HEK293 (cell line): ENCODE measurements around the gene SYNGR1.

Experiments used
- CTCF ChIA-PET: fragments of 350-600 bp; formaldehyde crosslinking; extraction: SDS; loops from one replicate; lab custom pipeline; 2021; ENCODE audit warnings: antibody characterized with exemption; lab: Yijun Ruan, JAX
- POLR2A ChIA-PET: fragments of 300-600 bp; formaldehyde crosslinking; extraction: SDS; loops from one replicate; lab custom pipeline; 2020; ENCODE audit warnings: antibody characterized with exemption, inconsistent platforms; lab: Yijun Ruan, JAX
- H3K27ac ChIP-seq: fragments of 200-500 bp; sonication (Bioruptor generic); 2 replicates; pipeline ENCODE4 v1.5.1; 2014; ENCODE audit warnings: low read depth, low read length, control low read depth, inconsistent platforms; ENCODE audit errors: extremely low read depth
- H3K36me3 ChIP-seq, 2 experiments: fragments of 200-500 bp in 1 of 2; sonication (Bioruptor generic) in 1 of 2; 1 replicate in 1 of 2; 2 replicates in 1 of 2; pipeline ENCODE4 v1.5.1; 2014 to 2017; ENCODE audit warnings: inconsistent platforms in 2 of 2, low read length in 2 of 2; ENCODE audit not compliant: control insufficient read depth in 2 of 2, insufficient read depth in 1 of 2
- H3K4me1 ChIP-seq: fragments of 200-500 bp; sonication (Bioruptor generic); 2 replicates; pipeline ENCODE4 v1.5.1; 2014; ENCODE audit warnings: mild to moderate bottlenecking, low read length, inconsistent platforms; ENCODE audit not compliant: control insufficient read depth, insufficient read depth
- H3K4me3 ChIP-seq: 2 replicates; pipeline ENCODE4 v1.5.1; 2011; ENCODE audit warnings: low read depth, mild to moderate bottlenecking, control low read depth, low read length, moderate library complexity
- H3K9me3 ChIP-seq: fragments of 200-500 bp; sonication (Bioruptor generic); 2 replicates; pipeline ENCODE4 v1.5.1; 2014; ENCODE audit warnings: low read depth, low read length, inconsistent platforms; ENCODE audit not compliant: control insufficient read depth, insufficient read depth
- GLIS2 ChIP-seq: fragments of 450-650 bp; formaldehyde crosslinking; IDR thresholded peaks from 2 replicates; pipeline ENCODE4 v1.5.1; 2016; ENCODE audit warnings: missing biosample characterization, missing genetic modification characterization
- HOXC10 ChIP-seq: sonication (generic); formaldehyde crosslinking; IDR thresholded peaks from 2 replicates; pipeline ENCODE4 v1.8.1; 2023; ENCODE audit warnings: mild to moderate bottlenecking, missing genetic modification reagents
- SP2 ChIP-seq: fragments of 450-650 bp; formaldehyde crosslinking; IDR thresholded peaks from 2 replicates; pipeline ENCODE4 v1.5.1; 2016; ENCODE audit warnings: missing biosample characterization, missing genetic modification characterization
- TRIM28 ChIP-seq: IDR thresholded peaks from 2 replicates; pipeline ENCODE4 v1.6.1; 2011; ENCODE audit warnings: low read length, control low read depth, borderline replicate concordance
- ZIC2 ChIP-seq: fragments of 450-650 bp; formaldehyde crosslinking; IDR thresholded peaks from 2 replicates; pipeline ENCODE4 v1.5.1; 2016; ENCODE audit warnings: missing biosample characterization, missing genetic modification characterization
- ZNF140 ChIP-seq: fragments of 450-650 bp; formaldehyde crosslinking; IDR thresholded peaks from 2 replicates; pipeline ENCODE4 v1.5.1; 2016; ENCODE audit warnings: missing biosample characterization, missing genetic modification characterization
- ZNF16 ChIP-seq: fragments of 450-650 bp; formaldehyde crosslinking; IDR thresholded peaks from 2 replicates; pipeline ENCODE4 v1.5.1; 2016; ENCODE audit warnings: low read depth, missing biosample characterization, missing genetic modification characterization
- ZNF184 ChIP-seq: fragments of 450-650 bp; IDR thresholded peaks from 2 replicates; pipeline ENCODE4 v1.5.1; 2018; ENCODE audit warnings: missing biosample characterization, mild to moderate bottlenecking, missing genetic modification characterization
- ZNF211 ChIP-seq: fragments of 450-650 bp; formaldehyde crosslinking; IDR thresholded peaks from 2 replicates; pipeline ENCODE4 v1.5.1; 2016; ENCODE audit warnings: low read depth, missing biosample characterization, missing genetic modification characterization
- ZNF223 ChIP-seq: fragments of 450-650 bp; formaldehyde crosslinking; IDR thresholded peaks from 2 replicates; pipeline ENCODE4 v1.5.1; 2016; ENCODE audit warnings: missing biosample characterization, missing genetic modification characterization
- ZNF354C ChIP-seq: fragments of 450-650 bp; formaldehyde crosslinking; IDR thresholded peaks from 2 replicates; pipeline ENCODE4 v1.5.1; 2016; ENCODE audit warnings: missing biosample characterization, missing genetic modification characterization, low read depth, borderline replicate concordance
- ZNF473 ChIP-seq: fragments of 450-650 bp; formaldehyde crosslinking; IDR thresholded peaks from 2 replicates; pipeline ENCODE4 v1.5.1; 2017; ENCODE audit warnings: missing biosample characterization, missing genetic modification characterization
- ZNF549 ChIP-seq: fragments of 450-650 bp; IDR thresholded peaks from 2 replicates; pipeline ENCODE4 v1.5.1; 2018; ENCODE audit warnings: missing biosample characterization, missing genetic modification characterization, mild to moderate bottlenecking, inconsistent platforms, moderate library complexity
- ZNF626 ChIP-seq: fragments of 450-650 bp; sonication (Bioruptor Pico); formaldehyde crosslinking; IDR thresholded peaks from 2 replicates; pipeline ENCODE4 v1.5.1; 2018; ENCODE audit warnings: missing biosample characterization, missing genetic modification characterization, inconsistent platforms
- ZNF664 ChIP-seq: fragments of 450-650 bp; formaldehyde crosslinking; IDR thresholded peaks from 2 replicates; pipeline ENCODE4 v1.5.1; 2016; ENCODE audit warnings: missing biosample characterization, missing genetic modification characterization
- ZSCAN16 ChIP-seq: fragments of 450-650 bp; formaldehyde crosslinking; IDR thresholded peaks from 2 replicates; pipeline ENCODE4 v1.5.1; 2016; ENCODE audit warnings: missing biosample characterization, missing genetic modification characterization
- ZSCAN23 ChIP-seq: fragments of 450-650 bp; formaldehyde crosslinking; IDR thresholded peaks from 2 replicates; pipeline ENCODE4 v1.5.1; 2016; ENCODE audit warnings: missing biosample characterization, missing genetic modification characterization
- TF ChIP-seq, protein P1 (sequence below): fragments of 450-650 bp; formaldehyde crosslinking; IDR thresholded peaks from 2 replicates; pipeline ENCODE4 v1.5.1; 2017; ENCODE audit warnings: missing biosample characterization, missing genetic modification characterization
- TF ChIP-seq, protein P2 (sequence below): fragments of 450-650 bp; formaldehyde crosslinking; IDR thresholded peaks from 2 replicates; pipeline ENCODE4 v1.5.1; 2016; ENCODE audit warnings: missing biosample characterization, missing genetic modification characterization
- TF ChIP-seq, protein P3 (sequence below): fragments of 450-650 bp; formaldehyde crosslinking; IDR thresholded peaks from 2 replicates; pipeline ENCODE4 v1.5.1; 2016; ENCODE audit warnings: missing biosample characterization, missing genetic modification characterization, borderline replicate concordance
- TF ChIP-seq, protein P4 (sequence below): fragments of 450-650 bp; formaldehyde crosslinking; IDR thresholded peaks from 2 replicates; pipeline ENCODE4 v1.5.1; 2016; ENCODE audit warnings: missing biosample characterization, missing genetic modification characterization
- TF ChIP-seq, protein P5 (sequence below): fragments of 450-650 bp; formaldehyde crosslinking; IDR thresholded peaks from 2 replicates; pipeline ENCODE4 v1.5.1; 2016; ENCODE audit warnings: missing biosample characterization, missing genetic modification characterization
- TF ChIP-seq, protein P6 (sequence below): fragments of 450-650 bp; formaldehyde crosslinking; IDR thresholded peaks from 2 replicates; pipeline ENCODE4 v1.5.1; 2017; ENCODE audit warnings: missing biosample characterization, missing genetic modification characterization

The SYNGR1 gene

DNA sequence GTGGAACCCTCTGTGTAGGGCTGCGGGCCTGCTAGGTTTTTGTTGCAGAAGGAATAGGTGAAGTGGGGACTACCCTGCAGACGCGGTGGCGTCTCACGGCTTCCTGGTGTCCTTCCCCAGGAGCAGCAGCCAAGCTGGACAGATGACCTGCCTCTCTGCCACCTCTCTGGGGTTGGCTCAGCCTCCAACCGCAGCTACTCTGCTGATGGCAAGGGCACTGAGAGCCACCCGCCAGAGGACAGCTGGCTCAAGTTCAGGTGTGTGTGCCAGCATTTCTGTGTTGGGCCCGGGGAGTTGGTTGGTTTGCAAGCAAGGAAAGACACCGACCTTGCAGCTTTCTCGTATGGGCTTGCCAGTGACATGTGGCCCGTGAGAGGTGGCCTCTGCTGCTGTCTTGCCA is 65.1 kb downstream of the SYNGR1 start (continued):
- TF ChIP-seq ZNF184 (tag by site-specific recombination) (no peak), ZNF140 (tag by site-specific recombination) (no peak), GLIS2 (no peak), ZNF223 (tag by site-specific recombination) (no peak), ZSCAN16 (no peak), ZNF16 (tag by site-specific recombination) (no peak)
- TF ChIP-seq, protein P1, sequence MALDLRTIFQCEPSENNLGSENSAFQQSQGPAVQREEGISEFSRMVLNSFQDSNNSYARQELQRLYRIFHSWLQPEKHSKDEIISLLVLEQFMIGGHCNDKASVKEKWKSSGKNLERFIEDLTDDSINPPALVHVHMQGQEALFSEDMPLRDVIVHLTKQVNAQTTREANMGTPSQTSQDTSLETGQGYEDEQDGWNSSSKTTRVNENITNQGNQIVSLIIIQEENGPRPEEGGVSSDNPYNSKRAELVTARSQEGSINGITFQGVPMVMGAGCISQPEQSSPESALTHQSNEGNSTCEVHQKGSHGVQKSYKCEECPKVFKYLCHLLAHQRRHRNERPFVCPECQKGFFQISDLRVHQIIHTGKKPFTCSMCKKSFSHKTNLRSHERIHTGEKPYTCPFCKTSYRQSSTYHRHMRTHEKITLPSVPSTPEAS: no peak
- TF ChIP-seq, all 188 proteins: peak for 0

DNA sequence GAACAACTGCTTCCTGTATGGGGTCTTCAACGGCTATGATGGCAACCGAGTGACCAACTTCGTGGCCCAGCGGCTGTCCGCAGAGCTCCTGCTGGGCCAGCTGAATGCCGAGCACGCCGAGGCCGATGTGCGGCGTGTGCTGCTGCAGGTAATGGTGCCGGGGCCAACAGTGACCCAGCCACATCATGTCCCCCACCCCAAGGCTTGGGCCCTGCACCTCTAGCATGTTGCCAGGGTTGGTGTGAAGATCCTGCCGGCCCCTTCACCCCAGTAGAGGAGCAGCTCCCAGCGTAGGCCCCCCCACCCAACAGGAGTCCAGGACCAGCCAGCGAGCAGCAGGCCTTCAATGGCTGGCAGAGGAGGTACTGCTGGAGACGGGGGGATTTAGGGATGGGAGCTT is 65.7 kb downstream of the SYNGR1 start:
- ChIA-PET CTCF (interaction anchor here (0.6 to 1.0 kb wide), 2 partner anchors 21 to 609 kb away, joined by 3 read pairs; no protein-coding TSS in a partner anchor), POLR2A (interaction anchor here (0.5 to 1.7 kb wide), 2 partner anchors 16 to 1635 kb away, joined by 4 to 5 read pairs; partner anchors contain the start of gene TAB1)
- no peak overlapping the region for H3K27ac ChIP-seq
- TF ChIP-seq, protein P2, sequence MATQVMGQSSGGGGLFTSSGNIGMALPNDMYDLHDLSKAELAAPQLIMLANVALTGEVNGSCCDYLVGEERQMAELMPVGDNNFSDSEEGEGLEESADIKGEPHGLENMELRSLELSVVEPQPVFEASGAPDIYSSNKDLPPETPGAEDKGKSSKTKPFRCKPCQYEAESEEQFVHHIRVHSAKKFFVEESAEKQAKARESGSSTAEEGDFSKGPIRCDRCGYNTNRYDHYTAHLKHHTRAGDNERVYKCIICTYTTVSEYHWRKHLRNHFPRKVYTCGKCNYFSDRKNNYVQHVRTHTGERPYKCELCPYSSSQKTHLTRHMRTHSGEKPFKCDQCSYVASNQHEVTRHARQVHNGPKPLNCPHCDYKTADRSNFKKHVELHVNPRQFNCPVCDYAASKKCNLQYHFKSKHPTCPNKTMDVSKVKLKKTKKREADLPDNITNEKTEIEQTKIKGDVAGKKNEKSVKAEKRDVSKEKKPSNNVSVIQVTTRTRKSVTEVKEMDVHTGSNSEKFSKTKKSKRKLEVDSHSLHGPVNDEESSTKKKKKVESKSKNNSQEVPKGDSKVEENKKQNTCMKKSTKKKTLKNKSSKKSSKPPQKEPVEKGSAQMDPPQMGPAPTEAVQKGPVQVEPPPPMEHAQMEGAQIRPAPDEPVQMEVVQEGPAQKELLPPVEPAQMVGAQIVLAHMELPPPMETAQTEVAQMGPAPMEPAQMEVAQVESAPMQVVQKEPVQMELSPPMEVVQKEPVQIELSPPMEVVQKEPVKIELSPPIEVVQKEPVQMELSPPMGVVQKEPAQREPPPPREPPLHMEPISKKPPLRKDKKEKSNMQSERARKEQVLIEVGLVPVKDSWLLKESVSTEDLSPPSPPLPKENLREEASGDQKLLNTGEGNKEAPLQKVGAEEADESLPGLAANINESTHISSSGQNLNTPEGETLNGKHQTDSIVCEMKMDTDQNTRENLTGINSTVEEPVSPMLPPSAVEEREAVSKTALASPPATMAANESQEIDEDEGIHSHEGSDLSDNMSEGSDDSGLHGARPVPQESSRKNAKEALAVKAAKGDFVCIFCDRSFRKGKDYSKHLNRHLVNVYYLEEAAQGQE (tag by site-specific recombination): no peak
- TF ChIP-seq HOXC10 (CRISPR knock-in tag) (no peak), ZNF664 (tag by site-specific recombination) (no peak), ZIC2 (tag by site-specific recombination) (no peak), ZNF211 (tag by site-specific recombination) (no peak), SP2 (tag by site-specific recombination) (no peak), TRIM28 (no peak), ZNF626 (tag by site-specific recombination) (no peak), ZNF354C (tag by site-specific recombination) (no peak), ZNF549 (tag by site-specific recombination) (no peak), ZNF473 (tag by site-specific recombination) (no peak), ZSCAN23 (tag by site-specific recombination) (no peak)
- TF ChIP-seq, protein P3, sequence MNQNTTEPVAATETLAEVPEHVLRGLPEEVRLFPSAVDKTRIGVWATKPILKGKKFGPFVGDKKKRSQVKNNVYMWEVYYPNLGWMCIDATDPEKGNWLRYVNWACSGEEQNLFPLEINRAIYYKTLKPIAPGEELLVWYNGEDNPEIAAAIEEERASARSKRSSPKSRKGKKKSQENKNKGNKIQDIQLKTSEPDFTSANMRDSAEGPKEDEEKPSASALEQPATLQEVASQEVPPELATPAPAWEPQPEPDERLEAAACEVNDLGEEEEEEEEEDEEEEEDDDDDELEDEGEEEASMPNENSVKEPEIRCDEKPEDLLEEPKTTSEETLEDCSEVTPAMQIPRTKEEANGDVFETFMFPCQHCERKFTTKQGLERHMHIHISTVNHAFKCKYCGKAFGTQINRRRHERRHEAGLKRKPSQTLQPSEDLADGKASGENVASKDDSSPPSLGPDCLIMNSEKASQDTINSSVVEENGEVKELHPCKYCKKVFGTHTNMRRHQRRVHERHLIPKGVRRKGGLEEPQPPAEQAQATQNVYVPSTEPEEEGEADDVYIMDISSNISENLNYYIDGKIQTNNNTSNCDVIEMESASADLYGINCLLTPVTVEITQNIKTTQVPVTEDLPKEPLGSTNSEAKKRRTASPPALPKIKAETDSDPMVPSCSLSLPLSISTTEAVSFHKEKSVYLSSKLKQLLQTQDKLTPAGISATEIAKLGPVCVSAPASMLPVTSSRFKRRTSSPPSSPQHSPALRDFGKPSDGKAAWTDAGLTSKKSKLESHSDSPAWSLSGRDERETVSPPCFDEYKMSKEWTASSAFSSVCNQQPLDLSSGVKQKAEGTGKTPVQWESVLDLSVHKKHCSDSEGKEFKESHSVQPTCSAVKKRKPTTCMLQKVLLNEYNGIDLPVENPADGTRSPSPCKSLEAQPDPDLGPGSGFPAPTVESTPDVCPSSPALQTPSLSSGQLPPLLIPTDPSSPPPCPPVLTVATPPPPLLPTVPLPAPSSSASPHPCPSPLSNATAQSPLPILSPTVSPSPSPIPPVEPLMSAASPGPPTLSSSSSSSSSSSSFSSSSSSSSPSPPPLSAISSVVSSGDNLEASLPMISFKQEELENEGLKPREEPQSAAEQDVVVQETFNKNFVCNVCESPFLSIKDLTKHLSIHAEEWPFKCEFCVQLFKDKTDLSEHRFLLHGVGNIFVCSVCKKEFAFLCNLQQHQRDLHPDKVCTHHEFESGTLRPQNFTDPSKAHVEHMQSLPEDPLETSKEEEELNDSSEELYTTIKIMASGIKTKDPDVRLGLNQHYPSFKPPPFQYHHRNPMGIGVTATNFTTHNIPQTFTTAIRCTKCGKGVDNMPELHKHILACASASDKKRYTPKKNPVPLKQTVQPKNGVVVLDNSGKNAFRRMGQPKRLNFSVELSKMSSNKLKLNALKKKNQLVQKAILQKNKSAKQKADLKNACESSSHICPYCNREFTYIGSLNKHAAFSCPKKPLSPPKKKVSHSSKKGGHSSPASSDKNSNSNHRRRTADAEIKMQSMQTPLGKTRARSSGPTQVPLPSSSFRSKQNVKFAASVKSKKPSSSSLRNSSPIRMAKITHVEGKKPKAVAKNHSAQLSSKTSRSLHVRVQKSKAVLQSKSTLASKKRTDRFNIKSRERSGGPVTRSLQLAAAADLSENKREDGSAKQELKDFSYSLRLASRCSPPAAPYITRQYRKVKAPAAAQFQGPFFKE (tag by site-specific recombination): no peak
- TF ChIP-seq, protein P4, sequence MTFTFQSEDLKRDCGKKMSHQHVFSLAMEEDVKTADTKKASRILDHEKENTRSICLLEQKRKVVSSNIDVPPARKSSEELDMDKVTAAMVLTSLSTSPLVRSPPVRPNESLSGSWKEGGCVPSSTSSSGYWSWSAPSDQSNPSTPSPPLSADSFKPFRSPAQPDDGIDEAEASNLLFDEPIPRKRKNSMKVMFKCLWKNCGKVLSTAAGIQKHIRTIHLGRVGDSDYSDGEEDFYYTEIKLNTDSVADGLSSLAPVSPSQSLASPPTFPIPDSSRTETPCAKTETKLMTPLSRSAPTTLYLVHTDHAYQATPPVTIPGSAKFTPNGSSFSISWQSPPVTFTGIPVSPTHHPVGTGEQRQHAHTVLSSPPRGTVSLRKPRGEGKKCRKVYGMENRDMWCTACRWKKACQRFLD (tag by site-specific recombination): no peak
- TF ChIP-seq, protein P5, sequence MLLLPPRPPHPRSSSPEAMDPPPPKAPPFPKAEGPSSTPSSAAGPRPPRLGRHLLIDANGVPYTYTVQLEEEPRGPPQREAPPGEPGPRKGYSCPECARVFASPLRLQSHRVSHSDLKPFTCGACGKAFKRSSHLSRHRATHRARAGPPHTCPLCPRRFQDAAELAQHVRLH (tag by site-specific recombination): no peak
- TF ChIP-seq, protein P6, sequence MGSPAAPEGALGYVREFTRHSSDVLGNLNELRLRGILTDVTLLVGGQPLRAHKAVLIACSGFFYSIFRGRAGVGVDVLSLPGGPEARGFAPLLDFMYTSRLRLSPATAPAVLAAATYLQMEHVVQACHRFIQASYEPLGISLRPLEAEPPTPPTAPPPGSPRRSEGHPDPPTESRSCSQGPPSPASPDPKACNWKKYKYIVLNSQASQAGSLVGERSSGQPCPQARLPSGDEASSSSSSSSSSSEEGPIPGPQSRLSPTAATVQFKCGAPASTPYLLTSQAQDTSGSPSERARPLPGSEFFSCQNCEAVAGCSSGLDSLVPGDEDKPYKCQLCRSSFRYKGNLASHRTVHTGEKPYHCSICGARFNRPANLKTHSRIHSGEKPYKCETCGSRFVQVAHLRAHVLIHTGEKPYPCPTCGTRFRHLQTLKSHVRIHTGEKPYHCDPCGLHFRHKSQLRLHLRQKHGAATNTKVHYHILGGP (tag by site-specific recombination): no peak

More for the DNA sequence above, 65.7 kb downstream of the SYNGR1 start:
- no peaks in the 10 kb centered on the region for H3K9me3 ChIP-seq
- peaks cover 10 to 57% of the 10 kb centered on the region in 2 experiments; a peak in 2 of 3 replicates for H3K36me3 ChIP-seq
- no peaks in the 10 kb centered on the region for H3K4me1 ChIP-seq
- no peak overlapping the region for H3K4me3 ChIP-seq
